Femur (tissue), 1 donor: ENCODE results near the gene ANKRD18B.
"Not testable (repeated sequence)": the region's sequence is repeated elsewhere in the genome, so short reads cannot be mapped to it uniquely, and the experiment has no call there.

ENCODE experiments used
- DNase-seq: peaks from one replicate; pipeline ENCODE4 v3.0.0-alpha.2; 2017

The ANKRD18B gene

DNA sequence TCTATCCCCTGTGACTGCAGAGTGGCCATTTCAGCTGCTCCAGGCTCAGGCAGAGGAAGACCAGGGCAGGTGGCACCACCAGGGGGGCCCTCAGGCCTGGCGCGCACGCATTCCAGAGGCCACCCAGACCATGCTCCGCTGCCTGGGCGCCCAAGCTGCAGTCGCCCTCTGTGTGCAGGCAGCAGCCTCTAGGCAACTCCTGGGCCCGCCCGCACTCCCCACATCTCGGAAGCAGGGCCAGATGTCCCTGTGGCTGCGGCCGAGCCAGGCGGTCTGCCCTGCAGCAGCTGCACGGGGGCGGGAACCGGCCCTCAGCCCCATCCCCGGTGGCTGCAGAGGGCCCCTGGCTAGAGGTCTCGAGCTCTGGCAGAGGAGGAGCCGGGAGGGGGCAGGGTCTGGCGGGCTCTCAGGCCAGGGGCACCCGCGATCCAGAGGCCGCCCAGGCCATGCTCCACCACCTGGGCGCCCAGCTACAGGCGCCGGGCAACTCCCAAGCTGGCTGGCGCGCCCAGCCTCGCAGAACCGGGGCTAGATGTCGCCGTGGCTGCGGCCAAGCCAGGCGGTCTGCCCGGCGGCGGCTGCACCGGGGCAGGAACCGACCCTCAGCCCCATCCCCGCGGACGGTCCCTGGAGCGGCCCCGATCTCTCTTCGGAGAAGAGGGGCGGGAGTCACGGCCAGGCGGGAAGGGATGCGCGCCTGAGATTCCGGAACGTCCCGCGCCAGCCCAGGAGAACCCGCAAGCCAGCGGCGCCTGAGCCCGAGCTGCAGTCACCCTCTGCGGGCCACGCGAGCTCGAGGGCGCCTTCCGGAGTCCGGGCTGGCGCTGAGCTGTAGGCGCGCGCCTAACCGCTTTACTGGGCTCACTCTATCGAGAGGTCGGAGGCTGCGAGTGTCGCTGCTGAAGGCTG is at the start of gene ANKRD18B:
ANKRD18B (plus strand) TSS at position 855 of the 909 bp plus-strand sequence. CDS start 239 bp downstream, outside the sequence.
- DNase-seq, result peak; percentile 56

DNA sequence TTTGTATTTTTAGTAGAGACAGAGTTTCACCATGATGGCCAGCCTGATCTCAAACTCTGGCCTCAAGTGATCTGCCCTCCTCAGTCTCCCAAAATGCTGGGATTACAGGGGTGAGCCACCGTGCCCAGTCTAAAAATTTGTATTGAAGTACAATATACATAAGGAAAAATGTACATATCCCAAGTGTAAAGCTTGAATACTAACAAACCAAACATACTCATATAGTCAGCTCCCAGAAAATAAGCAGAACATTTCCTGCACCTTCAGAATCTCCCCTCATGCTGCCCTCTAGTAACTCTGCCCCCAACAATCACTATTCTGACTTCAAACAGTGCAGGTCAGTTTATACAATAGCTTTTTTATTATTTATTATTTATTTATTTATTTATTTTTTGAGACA is 48.7 kb upstream of the ANKRD18B start:
- no peak for DNase-seq

DNA sequence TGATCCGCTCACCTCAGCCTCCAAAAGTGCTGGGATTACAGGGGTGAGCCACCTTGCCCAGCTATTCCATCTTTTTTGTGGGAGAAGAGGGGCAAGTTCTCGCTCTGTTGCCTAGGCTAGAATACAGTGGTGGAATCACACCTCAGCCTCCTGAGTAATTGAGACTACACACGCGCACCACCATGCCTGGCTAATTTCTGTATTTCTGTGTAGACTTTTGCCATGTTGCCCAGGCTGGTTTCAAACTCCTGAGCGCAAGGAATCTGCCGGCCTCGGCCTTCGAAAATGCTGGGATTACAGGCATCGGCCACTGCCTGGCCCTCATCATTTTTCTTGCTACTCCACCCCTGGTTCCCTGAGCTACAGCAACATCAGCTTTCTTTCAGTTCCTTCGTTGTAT is 47.5 kb upstream of the ANKRD18B start:
- DNase-seq, result no peak

DNA sequence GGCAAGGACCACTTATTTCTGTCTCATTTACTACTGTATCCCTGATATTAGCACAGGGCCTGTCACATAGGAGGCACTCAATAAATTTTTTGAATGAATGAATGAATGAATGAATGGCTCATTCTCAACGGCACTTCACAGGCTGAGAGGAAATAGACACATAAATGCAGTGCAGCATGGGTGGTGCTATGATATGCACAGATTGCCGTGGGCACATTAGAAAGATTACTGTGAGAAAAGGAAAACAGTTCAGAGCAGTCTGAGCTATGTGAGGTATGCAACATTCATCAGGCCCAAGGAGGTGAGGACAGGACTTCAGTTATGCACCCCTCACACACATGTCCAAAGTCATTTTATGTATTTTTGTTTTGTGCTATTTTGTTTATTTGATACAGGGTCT is 43.9 kb upstream of the ANKRD18B start:
- no peak for DNase-seq

DNA sequence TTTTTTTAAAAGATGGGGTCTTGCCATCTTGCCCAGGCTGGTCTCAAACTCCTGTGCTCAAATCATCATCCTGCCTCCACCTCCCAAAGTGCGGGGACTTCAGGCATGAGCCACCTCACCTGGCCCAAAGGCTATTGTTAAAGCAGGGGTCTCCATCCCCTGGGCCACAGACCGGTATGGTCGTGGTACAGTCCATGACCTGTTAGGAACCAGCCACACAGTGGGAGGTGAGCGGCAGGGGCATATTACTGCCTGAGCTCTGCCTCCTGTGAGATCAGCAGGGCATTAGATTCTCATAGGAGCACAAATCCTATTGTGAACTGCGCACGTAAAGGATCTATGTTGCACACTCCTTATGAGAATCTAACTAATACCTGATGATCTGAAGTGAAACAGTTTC is 43.1 kb upstream of the ANKRD18B start:
- DNase-seq, result no peak

DNA sequence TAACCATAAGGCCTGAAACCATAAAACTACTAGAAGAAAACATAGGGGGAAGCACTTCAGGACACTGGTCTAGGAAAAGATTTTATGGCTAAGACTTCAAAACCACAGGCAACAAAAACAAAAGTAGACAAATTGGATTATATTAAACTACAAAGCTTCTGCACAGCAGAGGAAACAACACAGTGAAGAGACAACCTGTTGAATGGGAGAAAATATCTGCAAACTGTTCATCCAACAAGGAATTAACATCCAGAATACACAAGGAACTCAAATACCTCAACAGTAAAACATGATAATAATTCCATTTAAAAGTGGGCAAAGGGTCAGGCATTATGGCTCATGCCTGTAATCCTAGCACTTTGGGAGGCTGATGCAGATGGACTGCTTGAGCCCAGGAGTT is 38.7 kb upstream of the ANKRD18B start:
- not testable (repeated sequence) for DNase-seq

DNA sequence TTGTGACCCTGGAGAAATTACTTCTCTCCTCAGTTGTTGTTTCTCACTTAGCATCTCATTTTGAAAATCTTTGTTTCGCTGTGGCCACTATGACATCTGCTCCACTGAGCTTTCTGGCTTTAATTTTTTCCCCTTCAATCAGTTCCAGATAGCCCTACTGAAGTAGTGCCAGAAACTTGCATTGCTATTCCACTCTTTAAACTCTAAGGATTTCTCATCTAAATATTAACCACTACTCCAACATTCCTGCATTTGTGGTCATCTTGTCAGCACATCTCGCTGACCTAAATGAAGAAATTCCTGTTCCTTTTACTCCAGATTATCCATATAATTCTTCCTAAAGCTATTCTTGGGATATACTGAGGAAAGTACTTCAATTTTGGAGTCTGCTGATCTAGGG is 35.0 kb upstream of the ANKRD18B start:
- DNase-seq, result no peak

DNA sequence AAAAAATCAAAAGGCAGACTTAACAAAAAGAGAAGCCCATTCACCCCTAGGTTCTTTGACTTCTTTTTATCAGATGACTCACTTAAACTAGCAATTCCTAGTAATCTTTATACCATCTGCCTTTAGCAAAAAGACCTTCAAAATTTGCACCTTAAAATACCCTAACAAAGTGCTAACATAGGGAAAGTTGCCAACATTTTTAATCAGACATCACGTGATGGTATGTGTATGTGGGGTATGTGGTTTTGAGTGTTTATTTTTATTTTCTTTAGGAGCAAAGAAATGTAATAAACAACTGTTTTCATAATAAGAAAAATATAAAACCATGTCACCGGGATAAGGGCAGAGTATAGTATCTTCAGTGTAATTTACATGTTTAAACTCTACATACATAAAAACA is 30.2 kb upstream of the ANKRD18B start:
- DNase-seq, result not testable (repeated sequence)

DNA sequence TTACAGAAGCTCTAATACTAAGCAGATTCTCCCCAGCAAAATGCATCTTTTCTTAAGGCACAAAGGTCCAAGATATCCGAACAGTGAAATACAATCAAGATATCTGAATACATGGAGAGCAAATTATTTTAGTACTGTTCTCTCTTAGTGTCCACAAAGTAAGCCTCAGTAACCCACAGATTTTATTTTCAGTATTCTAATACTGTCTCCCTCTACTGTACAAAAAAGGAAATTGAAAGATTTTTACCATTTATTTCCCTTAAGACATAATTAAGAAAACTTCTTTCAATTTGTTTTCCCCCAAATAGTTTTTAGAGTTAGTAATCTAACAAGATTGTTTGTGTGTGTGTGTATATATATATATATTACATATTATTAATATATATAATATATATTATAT is 25.7 kb upstream of the ANKRD18B start:
- DNase-seq, result no peak

DNA sequence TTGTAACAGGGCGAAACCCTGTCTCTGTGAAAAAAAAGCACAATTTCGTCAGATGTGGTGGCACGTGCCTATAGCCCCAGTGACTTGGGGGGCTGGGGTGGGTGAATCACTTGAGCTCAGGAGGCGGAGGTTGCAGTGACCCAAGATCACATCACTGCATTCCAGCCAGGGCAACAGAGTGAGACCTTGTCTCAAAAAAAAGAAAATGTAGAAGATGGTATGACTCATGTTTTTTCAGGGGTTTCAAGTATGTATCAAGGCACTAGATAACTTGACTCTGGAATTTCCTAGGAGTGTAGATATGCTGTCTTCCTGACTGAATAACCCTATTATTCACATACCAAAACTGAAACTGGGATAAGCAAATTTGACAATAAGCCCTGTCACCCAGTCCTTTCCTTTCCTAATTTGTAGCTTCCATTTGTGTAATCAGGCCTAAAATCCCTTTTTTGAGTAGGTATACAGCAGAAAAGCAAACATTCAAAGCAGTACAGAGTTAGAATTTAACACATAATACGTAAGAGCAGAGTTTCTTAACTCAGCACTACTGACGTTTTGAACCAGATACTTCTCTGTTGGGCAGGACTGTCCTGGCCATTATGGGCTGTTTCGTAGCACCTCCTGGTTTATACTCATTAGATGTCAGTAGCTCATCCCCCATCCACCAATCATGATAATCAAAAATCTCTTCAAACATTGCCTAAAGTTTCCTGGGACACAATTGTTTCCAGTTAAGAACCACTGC is 17.3 kb upstream of the ANKRD18B start:
- DNase-seq, result no peak

DNA sequence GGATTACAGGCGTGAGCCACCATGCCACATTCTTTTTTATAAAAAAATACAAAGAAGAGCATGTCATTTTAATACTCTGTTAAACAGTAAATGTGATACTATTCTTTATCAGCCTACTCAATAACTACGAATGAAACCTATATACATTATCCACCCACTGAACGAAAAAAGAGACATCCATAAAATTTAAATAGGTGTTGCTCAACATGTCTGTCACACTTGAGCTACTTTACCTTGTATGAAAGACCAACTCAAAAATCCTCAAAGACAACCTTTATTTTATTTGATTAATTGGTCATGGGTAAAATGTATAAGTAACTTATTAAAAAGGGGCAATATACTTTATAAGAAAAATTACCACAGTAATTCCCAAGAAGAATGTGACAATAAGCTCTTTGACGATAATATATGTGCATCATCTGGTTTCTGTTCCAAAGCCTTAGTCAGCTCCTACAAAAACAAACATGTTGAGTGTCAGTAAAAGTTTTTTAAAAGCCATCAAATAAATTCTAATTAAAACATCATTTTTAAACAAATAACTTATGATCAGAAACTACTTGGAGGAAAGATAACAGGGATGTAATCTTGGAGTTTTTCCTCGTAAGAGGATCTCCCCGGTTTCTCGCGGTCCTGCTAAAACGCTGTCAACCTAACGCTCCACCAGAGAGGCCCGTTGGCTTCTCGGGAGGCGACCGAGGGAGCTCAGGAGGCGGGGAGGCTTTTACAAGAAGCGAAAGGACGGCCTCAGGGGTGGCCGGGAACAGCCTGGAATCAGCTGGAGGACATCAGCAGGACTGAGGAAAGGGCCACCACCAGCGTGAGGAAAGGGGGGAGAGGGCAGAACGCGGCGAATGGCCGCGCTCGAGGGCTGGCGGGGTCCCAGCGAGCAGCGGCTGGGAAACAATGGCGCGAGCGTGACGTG is 13.5 kb upstream of the ANKRD18B start:
- peak; percentile 84 for DNase-seq

DNA sequence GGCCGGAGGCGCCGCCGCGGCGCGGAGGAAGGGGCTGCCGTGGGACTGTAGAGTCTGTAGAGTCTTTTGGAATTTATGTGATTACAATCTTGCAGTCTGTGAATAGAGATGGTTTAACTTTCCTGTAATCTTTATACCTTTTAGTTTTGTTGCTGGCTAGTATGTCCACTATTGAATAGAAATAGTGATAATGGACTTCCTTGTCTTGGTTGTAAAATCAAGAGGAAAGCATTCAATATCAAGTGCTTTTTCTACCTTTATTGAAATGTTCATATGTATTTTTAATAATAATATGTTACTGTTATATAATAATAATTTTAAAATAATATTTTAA is 12.9 kb upstream of the ANKRD18B start:
- not testable (repeated sequence) for DNase-seq

DNA sequence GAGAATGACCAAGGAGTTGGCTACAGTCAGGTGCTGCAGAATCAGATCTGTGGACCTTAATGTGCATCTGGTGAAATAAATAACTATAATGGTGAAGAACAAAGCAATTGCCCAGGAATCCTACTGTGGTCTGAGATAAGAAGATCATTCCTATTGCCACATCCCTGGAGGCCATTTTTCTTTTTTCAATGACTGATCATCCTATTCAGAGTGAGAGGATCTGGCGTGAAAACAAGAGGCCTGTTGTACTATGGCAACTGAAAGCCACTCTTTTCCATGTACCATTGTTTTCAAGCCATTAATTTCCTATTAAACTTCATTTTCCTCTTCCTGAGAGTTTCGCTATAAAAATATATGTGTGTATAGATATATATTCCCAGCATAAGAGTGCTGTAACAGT is 11.5 kb upstream of the ANKRD18B start:
- not testable (repeated sequence) for DNase-seq

DNA sequence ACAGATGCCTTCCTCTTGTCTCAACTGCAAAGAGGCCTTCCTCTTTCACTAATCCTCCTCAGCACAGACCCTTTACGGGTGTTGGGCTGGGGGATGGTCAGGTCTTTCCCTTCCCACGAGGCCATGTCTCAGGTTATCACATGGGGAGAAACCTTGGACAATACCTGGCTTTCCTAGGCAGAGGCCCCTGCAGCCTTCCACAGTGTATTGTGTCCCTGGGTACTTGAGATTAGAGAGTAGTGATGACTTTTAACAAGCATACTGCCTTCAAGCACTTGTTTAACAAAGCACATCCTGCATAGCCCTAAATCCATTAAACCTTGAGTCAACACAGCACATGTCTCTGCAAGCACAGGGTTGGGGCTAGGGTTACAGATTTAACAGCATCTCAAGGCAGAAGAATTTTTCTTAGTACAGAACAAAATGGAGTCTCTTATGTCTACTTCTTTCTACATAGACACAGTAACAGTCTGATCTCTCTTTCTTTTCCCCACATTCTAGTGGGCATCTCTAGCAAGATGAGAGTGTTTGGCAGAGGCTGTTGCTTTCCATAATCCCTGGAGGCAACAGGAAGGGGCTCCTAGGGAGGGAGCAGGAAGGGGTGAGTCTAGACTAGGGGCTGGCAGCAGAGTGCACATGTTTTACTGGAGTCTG is 8.6 kb upstream of the ANKRD18B start:
- DNase-seq, result not testable (repeated sequence)

DNA sequence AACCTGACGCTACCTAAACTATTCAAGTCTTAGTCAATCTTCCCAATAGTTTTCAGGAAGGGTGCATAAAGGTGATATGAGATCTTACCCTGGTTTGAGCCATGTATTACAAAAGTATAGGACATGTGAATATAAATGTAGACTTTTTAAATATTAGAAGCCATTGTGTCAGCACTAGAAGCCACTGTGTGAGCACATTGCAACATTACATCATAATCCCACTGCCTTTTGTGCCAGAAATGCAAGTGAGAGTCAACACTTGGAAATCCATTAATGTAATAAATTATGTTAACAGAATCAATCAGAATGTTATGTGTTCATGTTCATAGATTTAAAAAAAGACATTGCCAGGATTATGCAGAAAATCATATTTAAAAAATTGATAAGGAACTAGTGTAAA is 7.7 kb upstream of the ANKRD18B start:
- DNase-seq, result not testable (repeated sequence)

DNA sequence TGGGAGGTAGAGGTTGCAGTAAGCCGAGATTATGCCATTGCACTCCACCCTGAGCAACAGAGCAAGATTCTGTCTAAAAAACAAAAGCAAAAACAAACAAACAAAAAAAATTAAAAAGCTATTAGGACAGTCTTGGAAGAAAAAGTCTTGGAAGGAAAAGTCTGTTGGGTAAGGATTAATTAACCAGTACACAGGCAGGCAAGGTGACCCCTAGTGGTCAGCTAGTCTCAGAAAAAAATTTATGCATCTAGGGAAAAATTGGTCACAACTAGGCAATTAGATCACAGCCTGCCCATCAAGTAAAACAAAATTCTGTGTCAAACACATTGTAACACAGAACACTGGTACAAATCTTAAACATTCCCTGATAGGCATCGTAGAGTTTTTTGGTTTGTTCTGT is 6.7 kb upstream of the ANKRD18B start:
- DNase-seq, result no peak

DNA sequence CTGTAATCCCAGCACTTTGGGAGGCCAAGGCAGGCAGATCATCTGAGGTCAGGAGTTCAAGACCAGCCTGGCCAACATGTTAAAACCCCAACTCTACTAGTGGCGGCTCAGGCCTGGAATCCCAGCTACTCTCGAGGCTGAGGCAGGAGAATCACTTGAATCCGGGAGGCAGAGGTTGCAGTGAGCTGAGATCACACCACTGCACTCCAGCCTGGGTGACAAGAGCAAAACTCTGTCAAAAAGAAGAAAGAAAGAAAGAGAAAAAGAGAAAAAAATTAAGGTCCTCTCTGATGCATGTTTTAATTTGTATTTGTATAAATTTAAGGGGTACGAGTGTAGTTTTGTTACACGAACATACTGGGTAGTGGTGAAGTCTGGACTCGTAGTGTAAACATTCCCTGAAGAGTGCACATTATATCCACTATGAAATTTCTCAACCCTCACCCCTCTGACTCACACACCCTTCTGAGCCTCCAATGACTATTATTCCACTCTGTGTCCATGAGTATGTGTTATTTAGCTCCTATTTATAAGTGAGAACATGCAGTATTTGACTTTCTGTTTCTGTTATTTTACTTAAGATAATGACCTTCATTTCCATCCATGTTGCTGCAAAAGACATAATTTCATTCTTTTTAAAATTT is 6.0 kb upstream of the ANKRD18B start:
- not testable (repeated sequence) for DNase-seq

DNA sequence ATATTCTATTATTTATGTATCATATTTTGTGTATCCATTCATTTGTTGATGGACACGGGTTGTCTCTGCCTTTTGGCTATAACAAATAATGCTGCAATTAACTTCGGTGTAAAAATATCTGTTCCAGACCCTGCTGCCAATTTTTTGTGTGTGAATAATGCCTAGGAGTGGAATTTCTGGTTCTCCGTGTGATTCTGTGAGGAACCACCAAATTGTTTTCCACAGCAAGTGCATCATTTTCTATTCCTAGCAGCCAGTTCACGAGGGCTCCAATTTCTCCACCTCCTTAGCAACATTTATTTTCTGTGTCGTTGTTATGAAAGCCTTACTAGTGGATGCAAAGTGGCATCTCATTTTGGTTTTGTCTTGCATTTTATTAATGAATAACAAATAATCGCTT is 2.2 kb upstream of the ANKRD18B start:
- DNase-seq, result not testable (repeated sequence)

DNA sequence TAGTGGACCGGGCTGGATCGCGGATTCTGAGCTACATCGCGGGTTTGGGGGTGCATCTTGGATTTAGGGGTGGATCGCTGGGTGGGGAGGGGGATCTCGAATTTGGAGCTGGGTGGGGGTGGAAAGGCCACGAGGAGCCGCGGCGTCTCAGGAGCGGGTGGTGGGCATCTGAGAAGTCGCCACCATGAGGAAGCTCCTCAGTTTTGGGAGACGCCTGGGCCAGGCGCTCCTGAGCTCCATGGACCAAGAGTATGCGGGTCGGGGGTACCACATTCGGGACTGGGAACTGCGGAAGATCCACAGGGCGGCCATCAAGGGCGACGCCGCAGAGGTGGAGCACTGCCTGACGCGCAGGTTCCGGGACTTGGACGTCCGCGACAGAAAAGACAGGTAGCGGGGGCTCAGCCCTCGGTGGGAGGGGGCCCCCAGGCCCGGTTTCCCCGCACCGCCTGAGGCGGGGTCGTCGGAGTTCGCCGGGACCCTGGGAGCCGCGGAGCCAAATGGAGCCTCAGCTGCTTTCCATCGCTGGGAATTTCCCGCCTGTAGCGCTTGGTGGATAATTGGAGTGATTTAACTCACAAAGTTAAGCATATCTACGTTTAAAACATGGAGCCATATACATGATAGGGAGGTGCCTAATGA is 376 bp downstream of the ANKRD18B start:
- DNase-seq, result peak; percentile 21

DNA sequence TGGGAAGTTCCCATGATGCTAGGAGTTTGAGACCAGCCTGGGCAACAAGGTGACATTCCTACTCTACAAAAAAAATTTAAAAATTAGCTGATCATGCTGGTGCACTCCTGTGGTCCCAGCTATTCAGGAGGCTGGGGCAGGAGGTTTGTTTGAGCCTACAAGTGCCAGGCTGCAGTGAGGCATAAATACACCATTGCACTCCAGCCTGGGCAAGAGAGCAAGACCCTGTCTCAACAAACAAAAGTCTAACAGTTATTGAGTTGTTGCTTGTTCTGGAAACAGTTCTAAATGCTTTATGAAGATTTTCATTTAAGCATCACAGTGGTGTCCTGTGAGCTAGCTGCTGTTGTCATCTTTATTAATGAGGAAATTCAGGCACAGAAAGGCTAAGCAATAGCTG is 4.0 kb downstream of the ANKRD18B start:
- DNase-seq, result not testable (repeated sequence)

DNA sequence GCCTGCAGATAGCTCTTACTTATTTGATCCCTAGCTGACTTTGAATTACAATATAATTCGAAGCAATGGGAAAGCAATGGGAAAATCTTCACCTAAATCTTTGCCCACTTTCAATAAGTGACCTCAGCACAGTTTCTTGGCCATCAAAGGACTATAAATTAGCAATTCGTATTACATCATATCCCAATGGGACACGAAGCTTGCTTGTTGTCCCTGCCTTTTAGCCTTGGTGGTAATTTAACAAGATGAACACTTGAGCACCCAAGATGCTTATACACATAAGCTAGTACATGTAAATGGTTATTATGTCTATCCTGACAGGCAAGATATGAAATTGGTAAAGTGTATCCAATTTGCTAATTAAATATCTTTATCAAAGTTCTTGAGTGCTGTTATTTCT is 9.9 kb downstream of the ANKRD18B start:
- not testable (repeated sequence) for DNase-seq
